H9 (cell line): ENCODE results near the gene KIF1A. TPM values are rescaled to one million over a fixed set of nuclear protein-coding genes. Genes with fewer than 3 reads are reported as not detected.

Experiments used
- DNase-seq: peaks from one replicate; pipeline ENCODE4 v3.0.0-alpha.2; 2017
- H2AFZ ChIP-seq: one replicate; pipeline ENCODE4 v1.6.1; 2013; ENCODE audit warnings: mild to moderate bottlenecking, low read length, control low read depth, moderate library complexity
- H2AK5ac ChIP-seq: 2 replicates; pipeline ENCODE4 v1.6.1; 2013; ENCODE audit warnings: low read length, control low read depth, mixed read lengths; ENCODE audit not compliant: insufficient read length
- H2BK120ac ChIP-seq: one replicate; pipeline ENCODE4 v1.6.1; 2013; ENCODE audit warnings: low read depth, mild to moderate bottlenecking, low read length, control low read depth, inconsistent platforms; ENCODE audit not compliant: poor library complexity, severe bottlenecking
- H2BK12ac ChIP-seq: 2 replicates; pipeline ENCODE4 v1.6.1; 2013; ENCODE audit warnings: low read length, control low read depth, mixed read lengths, low read depth; ENCODE audit not compliant: insufficient read length
- H2BK15ac ChIP-seq: 2 replicates; pipeline ENCODE4 v1.6.1; 2013; ENCODE audit warnings: low read depth, low read length, control low read depth
- H2BK20ac ChIP-seq: one replicate; pipeline ENCODE4 v1.6.1; 2013; ENCODE audit warnings: low read depth, mild to moderate bottlenecking, low read length, control low read depth, inconsistent platforms; ENCODE audit not compliant: poor library complexity, severe bottlenecking
- H2BK5ac ChIP-seq: 2 replicates; pipeline ENCODE4 v1.6.1; 2013; ENCODE audit warnings: low read length, control low read depth, mixed read lengths; ENCODE audit not compliant: insufficient read length
- H3K14ac ChIP-seq: 2 replicates; pipeline ENCODE4 v1.6.1; 2013; ENCODE audit warnings: low read length, control low read depth; ENCODE audit not compliant: insufficient read depth
- H3K18ac ChIP-seq: 2 replicates; pipeline ENCODE4 v1.6.1; 2013; ENCODE audit warnings: low read depth, mild to moderate bottlenecking, mixed read lengths, low read length, control low read depth; ENCODE audit not compliant: insufficient read length
- H3K23ac ChIP-seq: 2 replicates; pipeline ENCODE4 v1.6.1; 2013; ENCODE audit warnings: low read length, control low read depth, mixed read lengths, low read depth; ENCODE audit not compliant: insufficient read length
- H3K23me2 ChIP-seq: 2 replicates; pipeline ENCODE4 v1.6.1; 2013; ENCODE audit warnings: low read depth, mild to moderate bottlenecking, mixed read lengths, low read length, control low read depth; ENCODE audit not compliant: insufficient read length, poor library complexity, severe bottlenecking
- H3K27ac ChIP-seq: 2 replicates; pipeline ENCODE4 v1.5.1; 2013; ENCODE audit warnings: low read length, control low read depth, mixed read lengths, low read depth; ENCODE audit not compliant: insufficient read length
- H3K27me3 ChIP-seq: 2 replicates; pipeline ENCODE4 v1.6.1; 2013; ENCODE audit warnings: low read length, control low read depth, inconsistent platforms; ENCODE audit not compliant: insufficient read depth
- H3K4ac ChIP-seq: 2 replicates; pipeline ENCODE4 v1.6.1; 2013; ENCODE audit warnings: low read depth, mild to moderate bottlenecking, control low read depth, inconsistent platforms, low read length, moderate library complexity
- H3K4me1 ChIP-seq: 2 replicates; pipeline ENCODE4 v1.6.1; 2013; ENCODE audit warnings: low read length, control low read depth, inconsistent platforms; ENCODE audit not compliant: insufficient read depth
- H3K4me2 ChIP-seq: 2 replicates; pipeline ENCODE4 v1.6.1; 2013; ENCODE audit warnings: low read length, control low read depth, mixed read lengths; ENCODE audit not compliant: insufficient read length, insufficient read depth
- H3K56ac ChIP-seq: 2 replicates; pipeline ENCODE4 v1.6.1; 2013; ENCODE audit warnings: low read depth, mild to moderate bottlenecking, mixed read lengths, low read length, control low read depth; ENCODE audit not compliant: insufficient read length
- H3K79me1 ChIP-seq: 2 replicates; pipeline ENCODE4 v1.6.1; 2013; ENCODE audit warnings: low read depth, mild to moderate bottlenecking, moderate library complexity, low read length, control low read depth, inconsistent platforms; ENCODE audit not compliant: insufficient read depth, poor library complexity, severe bottlenecking
- H3K79me2 ChIP-seq: 2 replicates; pipeline ENCODE4 v1.6.1; 2013; ENCODE audit warnings: low read length, control low read depth, inconsistent platforms; ENCODE audit not compliant: insufficient read depth
- H3K9ac ChIP-seq: 2 replicates; pipeline ENCODE4 v1.6.1; 2013; ENCODE audit warnings: low read length, control low read depth, mixed read lengths; ENCODE audit not compliant: insufficient read length; ENCODE audit errors: extremely low read depth
- H3K9me3 ChIP-seq: one replicate; pipeline ENCODE4 v1.6.1; 2013; ENCODE audit warnings: low read depth, low read length, inconsistent platforms; ENCODE audit not compliant: control insufficient read depth
- H3T11ph ChIP-seq: one replicate; pipeline ENCODE4 v1.6.1; 2013; ENCODE audit warnings: mild to moderate bottlenecking, low read length, control low read depth, inconsistent platforms
- H4K20me1 ChIP-seq: one replicate; pipeline ENCODE4 v1.6.1; 2013; ENCODE audit not compliant: control insufficient read depth, insufficient read length, insufficient read depth
- H4K5ac ChIP-seq: 2 replicates; pipeline ENCODE4 v1.6.1; 2013; ENCODE audit warnings: low read depth, mild to moderate bottlenecking, mixed read lengths, low read length, control low read depth; ENCODE audit not compliant: insufficient read length
- H4K8ac ChIP-seq: replicated peaks from 2 replicates; pipeline ENCODE4 v1.6.1; 2013; ENCODE audit warnings: low read length, control low read depth, mixed read lengths, low read depth; ENCODE audit not compliant: insufficient read length
- H4K91ac ChIP-seq: 2 replicates; pipeline ENCODE4 v1.6.1; 2013; ENCODE audit warnings: low read depth, mild to moderate bottlenecking, moderate library complexity, mixed read lengths, low read length, control low read depth; ENCODE audit not compliant: insufficient read length
- H3K27ac Mint-ChIP-seq, 3 experiments: 2 replicates in 2 of 3; 3 replicates in 1 of 3; pipeline ENCODE4 v1.8.0; 2020 to 2021; ENCODE audit warnings: mixed read lengths in 3 of 3, mild to moderate bottlenecking in 1 of 3, moderate library complexity in 1 of 3
- H3K27me3 Mint-ChIP-seq: 2 replicates; pipeline ENCODE4 v1.8.0; 2021; ENCODE audit warnings: low read depth, mild to moderate bottlenecking, moderate library complexity, mixed read lengths
- H3K36me3 Mint-ChIP-seq, 3 experiments: 2 replicates in 2 of 3; 3 replicates in 1 of 3; pipeline ENCODE4 v1.8.0; 2020 to 2021; ENCODE audit warnings: low read depth in 3 of 3, mixed read lengths in 3 of 3; ENCODE audit not compliant: insufficient read depth in 1 of 3
- H3K4me1 Mint-ChIP-seq, 2 experiments: 2 replicates each; pipeline ENCODE4 v1.8.0; 2020; ENCODE audit warnings: mixed read lengths in 2 of 2
- H3K4me3 Mint-ChIP-seq, 2 experiments: 2 replicates in 1 of 2; 3 replicates in 1 of 2; pipeline ENCODE4 v1.8.0; 2020 to 2021; ENCODE audit warnings: mild to moderate bottlenecking in 2 of 2, mixed read lengths in 2 of 2, moderate library complexity in 1 of 2
- H3K9me3 Mint-ChIP-seq, 2 experiments: 2 replicates in 1 of 2; 3 replicates in 1 of 2; pipeline ENCODE4 v1.8.0; 2020; ENCODE audit warnings: mild to moderate bottlenecking in 2 of 2, mixed read lengths in 2 of 2, moderate library complexity in 1 of 2
- WGBS: extraction: QIAGEN DNeasy Blood & Tissue Kit; methylation state at CpG from one replicate; pipeline ENCODE4 v1.1.7; 2013; ENCODE audit warnings: missing lambda C conversion rate, low lambda C conversion rate, mixed read lengths; ENCODE audit not compliant: insufficient read length; ENCODE audit errors: extremely low coverage; 5-methylcytosine and 5-hydroxymethylcytosine counted together
- total RNA-seq: library from RNA; stranded (reverse); gene quantifications from 2 replicates; pipeline ENCODE4 v1.2.1, GENCODE V29; 2021
- TF ChIP-seq, protein P1 (sequence below): fragments of 200-600 bp; sonication (generic); conservative IDR thresholded peaks from 3 replicates; pipeline ENCODE4 v1.8.0; 2021; ENCODE audit warnings: antibody characterized with exemption, mild to moderate bottlenecking

The KIF1A gene
- total RNA-seq, 1 experiment from 2014 or later = 204 TPM

DNA sequence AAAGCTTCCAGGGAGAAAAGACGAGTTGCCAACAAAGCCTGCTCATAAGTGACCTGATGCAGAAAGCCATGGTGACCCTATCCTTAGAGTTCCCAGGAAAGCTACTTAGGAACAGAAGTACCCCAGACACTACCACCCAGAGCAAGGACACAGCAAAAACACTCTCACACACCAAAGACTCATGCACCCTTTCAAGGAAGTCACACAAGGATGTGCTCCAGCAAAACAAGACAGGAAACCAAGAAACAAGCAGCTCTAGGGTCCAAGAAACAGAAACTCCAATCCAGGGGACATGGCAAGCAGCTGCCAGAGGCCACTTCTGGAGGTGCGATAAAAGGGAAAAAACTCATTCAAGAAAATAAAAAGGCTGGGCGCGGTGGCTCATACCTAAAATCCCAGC is 5.7 kb downstream of the KIF1A start:
- H3K9me3 Mint-ChIP-seq = peaks cover 17 to 25% of the 10 kb centered on the region in 2 experiments
- no peak overlapping the region for H3T11ph ChIP-seq
- no peak overlapping the region for H2BK120ac ChIP-seq
- TF ChIP-seq, protein P1, sequence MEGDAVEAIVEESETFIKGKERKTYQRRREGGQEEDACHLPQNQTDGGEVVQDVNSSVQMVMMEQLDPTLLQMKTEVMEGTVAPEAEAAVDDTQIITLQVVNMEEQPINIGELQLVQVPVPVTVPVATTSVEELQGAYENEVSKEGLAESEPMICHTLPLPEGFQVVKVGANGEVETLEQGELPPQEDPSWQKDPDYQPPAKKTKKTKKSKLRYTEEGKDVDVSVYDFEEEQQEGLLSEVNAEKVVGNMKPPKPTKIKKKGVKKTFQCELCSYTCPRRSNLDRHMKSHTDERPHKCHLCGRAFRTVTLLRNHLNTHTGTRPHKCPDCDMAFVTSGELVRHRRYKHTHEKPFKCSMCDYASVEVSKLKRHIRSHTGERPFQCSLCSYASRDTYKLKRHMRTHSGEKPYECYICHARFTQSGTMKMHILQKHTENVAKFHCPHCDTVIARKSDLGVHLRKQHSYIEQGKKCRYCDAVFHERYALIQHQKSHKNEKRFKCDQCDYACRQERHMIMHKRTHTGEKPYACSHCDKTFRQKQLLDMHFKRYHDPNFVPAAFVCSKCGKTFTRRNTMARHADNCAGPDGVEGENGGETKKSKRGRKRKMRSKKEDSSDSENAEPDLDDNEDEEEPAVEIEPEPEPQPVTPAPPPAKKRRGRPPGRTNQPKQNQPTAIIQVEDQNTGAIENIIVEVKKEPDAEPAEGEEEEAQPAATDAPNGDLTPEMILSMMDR = no peak
- H3K27ac ChIP-seq = no peak overlapping the region
- no peak overlapping the region for H4K5ac ChIP-seq
- H3K27ac Mint-ChIP-seq = peak overlapping the region in 1 of 3 experiments; percentile 23; a peak in 2 of 7 replicates
- no CpG with 5 or more reads among the region's 4 CpGs for WGBS
- H3K4me1 ChIP-seq = peaks cover 3% of the 10 kb centered on the region; the same call in 1 of the 2 replicates
- H3K4me2 ChIP-seq = no peak overlapping the region
- H2BK20ac ChIP-seq = no peak overlapping the region
- H3K27me3 Mint-ChIP-seq = peaks cover 3% of the 10 kb centered on the region
- H3K9me3 ChIP-seq = no peaks in the 10 kb centered on the region
- H4K8ac ChIP-seq = no peak overlapping the region
- no peak overlapping the region for H3K14ac ChIP-seq
- H3K27me3 ChIP-seq = no peaks in the 10 kb centered on the region
- H3K23ac ChIP-seq = no peak overlapping the region
- H2BK5ac ChIP-seq = no peak overlapping the region
- H2BK12ac ChIP-seq = no peak overlapping the region
- H3K9ac ChIP-seq = no peak overlapping the region
- peaks cover 57 to 71% (median 64%) of the 10 kb centered on the region in 3 experiments for H3K36me3 Mint-ChIP-seq
- peaks cover 5% of the 10 kb centered on the region for H4K20me1 ChIP-seq
- peaks cover 8% of the 10 kb centered on the region for H3K23me2 ChIP-seq
- H3K4me1 Mint-ChIP-seq = peaks cover 11 to 28% of the 10 kb centered on the region in 2 experiments
- no peak overlapping the region for H4K91ac ChIP-seq
- H3K79me1 ChIP-seq = peaks cover 14% of the 10 kb centered on the region
- H3K79me2 ChIP-seq = peaks cover 78% of the 10 kb centered on the region
- no peak overlapping the region for H3K56ac ChIP-seq
- no peak overlapping the region for H3K4me3 Mint-ChIP-seq
- no peak overlapping the region for H3K18ac ChIP-seq
- no peak overlapping the region for H2AK5ac ChIP-seq
- H2AFZ ChIP-seq = no peak overlapping the region
- H3K4ac ChIP-seq = no peak overlapping the region
- no peak for DNase-seq
- no peak overlapping the region for H2BK15ac ChIP-seq
